Activated CD4-positive, alpha-beta T cell treated with anti-CD3 and anti-CD28 coated beads, Interleukin-2, Interleukin-6, amounts not matched to agents 100 ng/mL and 50 ng/mL, durations not matched to agents 16 hours and 8 hours (primary cell): Measurements from ENCODE around the gene EPHB1.

Experiments used
- DNase-seq: peaks from one replicate; pipeline ENCODE4 v3.0.0-alpha.2; 2020

Gene EPHB1

GRCh38 chr3:134887536-134887935, 92.5 kb downstream of the EPHB1 start:
- no peak for DNase-seq

DNA sequence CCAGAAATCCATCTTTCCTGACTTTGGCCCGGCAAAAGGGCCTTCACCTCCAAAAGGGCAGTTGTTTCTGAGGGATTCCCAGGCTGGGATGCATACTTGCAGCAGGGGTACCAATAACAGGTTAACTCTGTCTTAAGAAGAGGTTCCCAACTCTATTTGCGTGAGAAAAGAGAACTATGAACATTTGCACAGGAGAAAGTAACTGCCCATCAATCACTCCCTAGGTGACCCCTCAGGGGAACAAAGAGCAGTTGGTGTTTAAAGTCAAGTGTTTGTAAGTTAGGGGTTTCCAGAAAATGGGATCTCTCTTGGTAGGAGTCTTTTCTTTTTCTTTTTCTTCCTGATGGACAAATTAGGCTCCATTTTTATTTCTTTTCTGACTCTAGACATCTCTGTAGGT, 97.3 kb downstream of the EPHB1 start:
- DNase-seq = no peak

GRCh38 chr3:134892761-134893160, 97.7 kb downstream of the EPHB1 start:
- DNase-seq = no peak

GRCh38 chr3:134894533-134894932, 99.5 kb downstream of the EPHB1 start:
- DNase-seq = no peak

DNA sequence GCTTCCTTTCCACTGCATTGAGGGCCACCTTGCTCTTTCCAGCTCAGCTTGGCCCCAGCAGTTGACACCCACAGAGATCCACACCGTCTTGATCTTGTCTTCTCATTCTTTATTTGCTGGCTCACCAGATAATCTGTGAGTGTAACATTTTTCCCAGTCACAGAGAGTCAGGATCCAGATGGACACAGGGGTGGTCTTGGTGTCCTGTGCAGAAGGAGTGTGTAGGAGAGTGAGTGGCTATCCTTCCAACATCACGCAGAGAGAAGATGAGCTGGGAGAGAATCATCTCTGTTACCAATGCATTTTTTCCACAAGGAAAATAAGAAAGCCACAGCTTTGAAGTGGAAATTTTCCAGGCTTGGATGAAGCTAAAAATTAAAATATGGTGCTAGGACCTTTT, 100.1 kb downstream of the EPHB1 start:
- no peak for DNase-seq

- DNase-seq = no peak
These were observed 101.1 kb downstream of the EPHB1 start for GRCh38 chr3:134896141-134896540.

- no peak for DNase-seq
These were observed 101.6 kb downstream of the EPHB1 start for GRCh38 chr3:134896696-134897095.

DNA sequence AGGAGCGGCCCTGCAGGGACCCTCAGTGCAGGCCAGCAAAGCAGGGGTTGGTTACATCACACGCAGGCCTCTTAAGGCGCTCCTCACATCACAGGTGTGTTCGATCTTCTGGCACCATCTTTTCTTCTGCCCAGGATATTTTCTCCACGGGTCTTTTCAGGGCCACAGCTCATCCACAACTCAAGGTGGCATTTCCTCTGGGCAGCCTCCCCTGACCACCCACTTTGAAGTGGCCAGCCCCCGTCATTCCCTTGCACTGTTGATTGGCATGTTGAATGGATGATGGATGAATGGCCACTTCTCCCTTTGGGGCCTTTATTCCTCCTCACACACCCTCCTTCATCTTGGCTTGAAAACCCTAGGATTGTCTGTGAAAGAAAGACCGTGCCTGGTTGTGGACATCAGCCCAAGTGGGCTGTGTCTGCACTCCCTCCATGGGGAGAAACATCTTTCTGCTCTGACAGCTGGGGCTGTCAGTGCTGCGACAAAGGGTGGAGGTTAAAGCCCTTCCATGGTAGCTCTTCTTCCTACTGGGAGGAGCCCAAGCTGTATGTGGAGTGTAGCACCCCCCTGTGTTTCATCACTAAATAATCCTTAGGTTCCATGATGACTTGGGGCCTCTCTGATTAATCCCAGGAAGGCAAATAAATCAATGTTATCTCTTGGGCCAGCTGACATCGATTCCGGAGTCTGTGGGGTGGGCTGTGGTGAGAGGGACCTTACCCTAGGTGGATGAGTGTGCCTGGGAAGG, 102.5 kb downstream of the EPHB1 start:
- DNase-seq = no peak

GRCh38 chr3:134898181-134898754, 103.2 kb downstream of the EPHB1 start:
- DNase-seq = no peak

GRCh38 chr3:134899786-134900185, 104.7 kb downstream of the EPHB1 start:
- DNase-seq = no peak

GRCh38 chr3:134900482-134900881, 105.4 kb downstream of the EPHB1 start:
- DNase-seq = no peak

- no peak for DNase-seq
These were observed 106.4 kb downstream of the EPHB1 start for GRCh38 chr3:134901461-134901860.

DNA sequence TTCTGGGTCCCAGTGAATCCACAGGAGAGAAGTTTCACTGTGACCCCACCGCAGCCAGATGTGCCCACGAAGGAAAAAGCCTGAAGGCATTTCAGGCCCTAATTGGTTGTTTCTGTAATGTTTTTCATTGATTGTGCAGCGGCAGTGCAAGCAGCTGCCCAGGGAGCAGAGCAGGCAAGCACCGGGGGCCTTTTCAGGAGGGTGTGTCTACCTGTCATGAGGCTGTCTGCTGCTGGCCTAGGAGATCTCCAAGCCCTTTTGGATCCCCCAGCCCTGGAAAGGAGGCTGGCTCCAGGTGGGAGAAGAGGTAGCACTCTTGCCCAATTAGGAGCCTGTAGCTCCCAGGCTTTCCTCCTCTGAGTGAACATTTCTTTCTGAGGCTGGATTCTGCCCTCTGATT, 108.8 kb downstream of the EPHB1 start:
- no peak for DNase-seq

DNA sequence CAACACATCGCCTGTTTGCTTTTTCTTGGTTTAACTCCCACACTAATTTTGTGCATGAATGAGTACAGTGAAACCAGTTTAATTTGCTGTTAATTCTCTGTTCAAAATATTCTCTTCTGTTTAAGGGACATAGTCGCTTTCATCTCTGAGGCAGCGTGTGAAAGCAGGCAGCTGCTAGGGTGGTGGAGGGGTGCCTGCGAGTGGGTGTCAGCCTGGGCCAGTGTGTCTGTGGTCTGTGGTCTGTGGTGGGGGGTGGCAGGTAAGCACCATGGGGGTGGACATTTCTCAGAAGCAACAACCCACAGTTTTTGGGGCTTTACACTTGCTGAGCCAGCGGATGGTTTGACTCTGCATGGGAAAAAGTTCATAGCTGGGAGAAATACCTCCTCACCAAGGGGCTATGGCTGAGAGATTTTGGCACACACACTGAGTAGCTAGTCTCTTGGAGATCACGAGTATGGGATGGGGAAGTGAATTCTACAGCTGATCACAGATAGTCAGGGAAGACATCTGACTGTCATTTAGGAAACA, 109.2 kb downstream of the EPHB1 start:
- peak; percentile 43 for DNase-seq

- no peak for DNase-seq
These were observed 110.0 kb downstream of the EPHB1 start for GRCh38 chr3:134904776-134905646.

DNA sequence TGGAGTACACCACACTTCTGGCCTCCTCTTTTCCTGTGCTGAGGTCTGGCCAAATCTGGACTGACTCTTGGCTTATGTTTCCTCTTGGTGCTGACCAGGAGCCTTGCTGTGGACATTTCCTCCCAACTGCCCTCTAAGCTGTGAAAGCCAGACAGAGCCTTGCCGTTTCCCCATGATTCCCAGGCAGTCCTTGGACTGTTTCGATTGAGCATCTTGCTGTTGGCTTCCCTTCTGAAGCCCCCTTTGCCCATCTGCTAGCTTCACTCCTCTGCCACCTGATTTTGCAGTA, 110.5 kb downstream of the EPHB1 start:
- DNase-seq = no peak

DNA sequence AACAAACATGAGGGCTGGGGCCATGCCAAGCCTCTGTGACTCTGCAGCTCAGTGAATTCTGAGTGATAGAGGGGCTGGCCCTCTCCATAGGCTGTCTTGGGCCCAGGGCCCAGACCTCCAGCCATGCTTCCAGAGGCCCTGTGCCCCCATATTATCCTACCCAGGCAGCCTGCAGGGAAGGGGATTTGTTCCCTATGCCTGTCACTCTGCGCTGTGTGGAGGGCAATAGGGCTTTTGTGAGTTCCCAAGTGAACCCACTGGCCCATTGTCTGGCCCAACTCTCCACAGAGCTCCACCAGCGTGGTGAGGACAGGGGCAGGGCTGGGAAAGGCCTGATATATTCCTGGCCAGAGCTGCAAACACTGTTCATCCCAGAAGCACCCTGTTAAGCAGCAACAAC, 113.2 kb downstream of the EPHB1 start:
- no peak for DNase-seq

DNA sequence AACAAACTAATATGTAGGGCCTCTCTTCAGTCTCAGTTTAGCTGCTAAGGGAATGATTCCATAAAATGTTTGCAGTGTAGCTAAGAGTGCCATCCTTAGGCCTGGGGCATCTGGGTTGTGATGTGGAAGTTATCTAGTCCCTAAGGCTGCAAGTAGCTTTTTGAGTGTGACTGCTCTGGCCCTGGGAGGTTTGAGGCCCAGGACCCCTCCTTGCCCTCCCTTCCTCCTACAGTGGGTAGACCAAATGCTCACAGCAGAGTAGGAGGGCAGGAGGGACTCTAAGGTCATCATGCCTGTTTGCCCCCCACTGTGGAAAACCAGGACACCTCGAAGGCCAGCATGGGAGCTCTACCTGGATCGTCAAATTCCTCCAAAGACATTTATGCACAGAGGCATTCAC, 115.0 kb downstream of the EPHB1 start:
- DNase-seq = no peak

DNA sequence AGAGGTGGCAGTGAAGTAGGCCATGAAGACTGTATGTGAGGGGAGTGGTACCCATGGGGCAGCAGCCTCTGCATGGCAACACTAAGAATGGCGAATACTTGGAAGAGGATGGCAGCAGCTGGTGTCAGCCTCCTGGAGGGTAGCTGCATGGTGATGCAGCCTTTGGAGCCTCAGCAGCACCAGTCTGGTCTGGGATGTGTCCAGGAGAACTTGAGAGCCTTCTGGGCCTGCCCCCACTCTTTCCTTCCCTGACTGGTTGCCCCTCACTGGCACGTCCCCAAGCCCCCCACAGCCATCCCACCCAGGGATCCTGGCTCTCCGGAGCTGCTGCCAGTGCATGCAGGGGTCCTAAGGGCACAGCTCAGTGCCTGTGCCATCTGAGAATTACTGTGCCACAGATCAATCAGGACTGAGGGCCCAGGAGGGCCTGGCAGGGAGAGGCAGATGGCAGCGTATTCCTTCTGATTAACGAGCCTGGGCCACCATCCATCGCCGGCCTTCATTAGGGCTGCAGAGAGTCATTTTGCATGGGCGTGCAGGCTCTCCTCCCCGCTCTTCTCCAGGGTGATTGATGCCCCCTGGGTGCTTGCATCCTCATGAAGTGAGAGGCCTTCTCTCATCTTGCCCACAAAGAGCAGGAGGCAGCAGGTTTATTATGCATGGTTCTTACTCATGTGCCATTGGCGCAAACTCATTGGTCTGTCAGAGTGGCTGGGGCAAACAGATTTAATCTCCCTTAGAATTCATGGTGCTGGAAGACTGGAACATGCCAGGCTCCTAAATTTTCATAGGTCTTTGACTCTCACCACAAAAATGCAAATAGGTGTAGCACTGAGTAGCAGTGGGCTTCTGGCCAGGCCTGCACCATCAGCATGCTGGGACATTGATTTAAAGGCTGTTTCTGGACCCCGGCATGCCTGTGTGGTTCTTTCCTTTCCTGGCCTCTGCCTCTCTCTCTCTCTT, 116.8 kb downstream of the EPHB1 start:
- DNase-seq = no peak

DNA sequence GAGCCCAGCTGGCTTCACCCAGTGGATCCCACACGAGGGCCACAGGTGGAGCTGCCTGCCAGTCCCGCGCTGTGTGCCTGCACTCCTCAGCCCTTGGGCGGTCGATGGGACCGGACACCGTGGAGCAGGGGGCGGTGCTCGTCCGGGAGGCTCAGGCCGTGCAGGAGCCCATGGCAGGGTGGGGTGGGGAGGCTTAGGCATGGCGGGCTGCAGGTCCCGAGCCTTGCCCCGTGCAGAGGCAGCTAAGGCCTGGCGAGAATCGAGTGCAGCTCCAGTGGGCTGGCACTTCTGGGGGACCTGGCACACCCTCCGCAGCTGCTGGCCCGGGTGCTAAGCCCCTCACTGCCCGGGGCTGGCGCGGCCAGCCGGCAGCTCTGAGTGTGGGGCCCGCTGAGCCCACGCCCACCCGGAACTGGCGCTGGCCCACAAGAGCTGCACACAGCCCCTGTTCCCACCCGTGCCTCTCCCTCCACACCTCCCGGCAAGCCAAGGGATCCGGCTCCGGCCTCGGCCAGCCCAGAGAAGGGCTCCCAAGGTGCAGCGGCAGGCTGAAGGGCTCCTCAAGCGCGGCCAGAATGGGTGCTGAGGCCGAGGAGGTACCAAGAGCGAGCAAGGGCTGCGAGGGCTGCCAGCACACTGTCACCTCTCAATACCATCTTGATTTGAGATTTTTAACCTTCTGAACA, 121.4 kb downstream of the EPHB1 start:
- DNase-seq = no peak

GRCh38 chr3:134917631-134918030, 122.6 kb downstream of the EPHB1 start:
- DNase-seq = no peak

DNA sequence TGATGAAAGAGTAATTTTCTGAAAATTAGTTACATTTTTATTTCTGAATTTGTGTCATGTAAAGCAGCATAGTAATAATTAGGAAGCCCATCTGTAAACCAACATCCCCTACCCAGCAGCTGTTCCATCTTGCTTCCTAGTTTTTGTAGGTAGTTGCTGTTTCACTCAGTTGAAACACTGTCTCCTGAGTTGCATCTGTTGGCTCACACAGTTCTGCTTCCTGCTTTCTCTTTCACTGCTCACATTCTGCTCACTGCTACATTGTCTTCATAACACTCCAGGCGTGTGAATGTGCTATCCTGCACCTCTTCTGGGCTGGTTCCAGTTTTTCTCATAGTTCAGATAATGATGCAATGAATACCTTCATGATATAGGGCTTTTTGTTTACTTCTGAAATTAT, 123.4 kb downstream of the EPHB1 start:
- DNase-seq = no peak
